LoVo (cell line): ENCODE data around the gene BBS9.
"Not testable (repeated sequence)": the region's sequence is repeated elsewhere in the genome, so short reads cannot be mapped to it uniquely, and the experiment has no call there.

Source experiments
- DNase-seq: peaks from one replicate; pipeline ENCODE4 v3.0.0-alpha.2; 2016; ENCODE audit warnings: low spot score

BBS9 gene

GRCh38 chr7:33432821-33433220, 303.5 kb downstream of the BBS9 start:
- DNase-seq = no peak

GRCh38 chr7:33433357-33433756, 304.0 kb downstream of the BBS9 start:
- no peak for DNase-seq

- no peak for DNase-seq
Measured at GRCh38 chr7:33444511-33444910, 315.1 kb downstream of the BBS9 start.

DNA sequence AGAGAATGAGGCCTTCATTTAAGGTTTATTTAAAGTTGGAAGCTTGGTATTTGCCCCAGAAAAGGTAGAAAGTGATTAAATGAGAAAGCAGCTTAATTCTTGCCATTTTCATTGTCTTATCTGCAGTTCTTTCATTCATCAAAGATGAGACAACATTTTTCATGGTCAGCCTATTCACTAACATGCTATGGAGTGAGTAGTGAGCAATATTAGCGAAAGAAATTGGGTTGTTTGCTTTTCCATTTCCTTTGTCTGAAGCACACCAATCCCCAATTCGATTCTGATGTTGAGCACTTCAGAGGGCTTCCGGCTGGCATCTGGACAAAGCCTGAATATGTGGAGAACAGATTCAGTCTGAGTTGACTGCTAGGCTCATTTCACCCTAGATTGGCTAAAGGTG, 317.2 kb downstream of the BBS9 start:
- no peak for DNase-seq

DNA sequence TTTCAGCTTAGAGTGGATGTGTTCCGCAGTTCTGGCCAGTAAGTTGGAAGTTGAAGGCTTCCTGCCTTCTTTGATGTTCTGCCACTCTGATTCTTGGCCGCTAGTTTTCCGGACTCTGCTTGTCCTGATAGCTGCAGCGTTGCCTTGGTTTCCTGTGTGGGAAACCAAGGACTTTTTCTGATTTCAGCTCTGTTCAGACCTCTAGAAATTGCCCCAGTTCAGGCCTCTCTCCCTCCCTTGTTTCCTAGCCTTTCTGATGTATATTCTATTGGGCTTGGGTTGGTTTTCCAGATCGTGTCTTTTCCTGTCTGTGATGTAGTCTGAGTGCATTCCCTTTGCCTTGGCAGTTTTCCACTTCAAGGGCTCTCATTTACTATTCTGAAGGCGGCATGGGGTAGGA, 318.7 kb downstream of the BBS9 start:
- DNase-seq = no peak

DNA sequence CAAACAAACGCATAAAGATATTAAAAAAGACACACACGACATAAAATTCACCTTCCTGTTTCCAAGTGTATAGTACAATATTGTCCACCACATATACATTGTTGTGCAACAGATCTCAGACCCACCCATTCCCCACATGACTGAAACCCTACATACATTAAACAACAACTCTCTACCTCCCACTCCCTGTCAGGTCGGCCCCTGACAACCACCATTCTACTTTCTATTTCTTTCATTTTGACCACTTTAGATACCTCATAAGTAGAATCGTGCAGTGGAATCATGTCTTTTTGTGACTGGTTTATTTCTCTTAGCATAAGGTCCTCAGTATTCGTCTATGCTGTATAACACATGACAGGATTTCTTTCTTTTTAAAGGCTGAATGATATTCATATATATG, 320.5 kb downstream of the BBS9 start:
- DNase-seq = no peak

GRCh38 chr7:33452805-33453502, 323.6 kb downstream of the BBS9 start:
- DNase-seq = no peak

DNA sequence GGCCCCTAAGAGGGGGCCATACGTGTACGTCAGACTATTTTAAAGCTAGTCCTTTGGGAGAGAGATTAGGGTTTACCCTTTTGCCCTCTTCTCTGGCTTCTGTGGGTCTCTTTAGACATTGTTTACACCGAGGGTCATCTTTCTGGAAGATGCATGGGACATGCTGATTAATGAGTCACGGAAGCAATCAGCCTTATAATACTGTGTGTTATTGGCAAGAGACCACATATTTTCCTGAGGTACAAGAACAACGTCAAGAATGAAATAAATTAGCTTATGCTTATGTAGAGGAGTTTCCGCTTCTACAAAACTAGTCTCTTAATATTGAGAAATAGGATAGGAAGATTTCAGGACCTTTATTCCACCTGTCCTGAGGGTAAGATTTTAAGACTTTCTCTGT, 327.7 kb downstream of the BBS9 start:
- DNase-seq = no peak

DNA sequence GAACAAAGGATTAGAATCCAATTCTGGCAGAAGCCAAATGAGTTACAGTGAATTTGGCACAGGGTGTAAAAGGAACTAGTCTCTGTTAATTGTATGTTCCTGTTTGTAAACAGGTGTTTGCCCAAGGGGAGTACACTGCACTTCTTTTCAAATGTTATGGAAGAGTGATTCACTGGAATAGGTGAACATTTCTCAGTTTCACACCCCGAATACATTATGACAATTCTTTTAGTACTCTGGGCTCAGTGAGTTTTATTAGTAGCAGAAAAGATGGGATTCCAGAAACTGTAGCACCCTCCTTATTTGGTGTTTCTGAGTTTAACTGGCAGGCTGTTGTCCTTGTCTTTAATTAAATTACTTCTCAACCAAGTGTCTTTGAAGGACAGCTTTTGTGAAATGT, 329.2 kb downstream of the BBS9 start:
- DNase-seq = no peak

DNA sequence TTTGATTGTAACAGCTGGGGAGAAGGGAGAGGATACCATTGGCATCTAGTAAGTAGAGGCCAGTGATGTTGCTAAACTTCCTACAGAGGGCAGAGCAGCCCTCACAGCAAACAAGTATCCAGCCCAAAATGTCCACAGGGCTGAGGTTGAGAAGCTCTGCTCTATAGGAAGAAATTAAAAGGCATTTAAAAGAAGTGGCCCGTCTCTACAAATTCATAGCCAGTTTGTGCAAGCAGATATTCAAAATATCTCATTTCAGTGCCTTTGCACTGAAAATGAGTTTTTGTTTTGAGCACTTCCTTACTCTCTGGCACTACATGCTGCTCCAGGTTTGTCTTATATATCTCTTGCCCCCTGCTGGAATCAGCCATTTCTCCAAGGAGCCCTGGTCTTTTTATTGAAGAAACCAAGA, 330.0 kb downstream of the BBS9 start:
- peak; percentile 32 for DNase-seq

GRCh38 chr7:33463131-33463530, 333.8 kb downstream of the BBS9 start:
- DNase-seq = no peak

- no peak for DNase-seq
Measured at GRCh38 chr7:33466203-33466602, 336.8 kb downstream of the BBS9 start.

GRCh38 chr7:33471636-33472242, 342.4 kb downstream of the BBS9 start:
- no peak for DNase-seq

DNA sequence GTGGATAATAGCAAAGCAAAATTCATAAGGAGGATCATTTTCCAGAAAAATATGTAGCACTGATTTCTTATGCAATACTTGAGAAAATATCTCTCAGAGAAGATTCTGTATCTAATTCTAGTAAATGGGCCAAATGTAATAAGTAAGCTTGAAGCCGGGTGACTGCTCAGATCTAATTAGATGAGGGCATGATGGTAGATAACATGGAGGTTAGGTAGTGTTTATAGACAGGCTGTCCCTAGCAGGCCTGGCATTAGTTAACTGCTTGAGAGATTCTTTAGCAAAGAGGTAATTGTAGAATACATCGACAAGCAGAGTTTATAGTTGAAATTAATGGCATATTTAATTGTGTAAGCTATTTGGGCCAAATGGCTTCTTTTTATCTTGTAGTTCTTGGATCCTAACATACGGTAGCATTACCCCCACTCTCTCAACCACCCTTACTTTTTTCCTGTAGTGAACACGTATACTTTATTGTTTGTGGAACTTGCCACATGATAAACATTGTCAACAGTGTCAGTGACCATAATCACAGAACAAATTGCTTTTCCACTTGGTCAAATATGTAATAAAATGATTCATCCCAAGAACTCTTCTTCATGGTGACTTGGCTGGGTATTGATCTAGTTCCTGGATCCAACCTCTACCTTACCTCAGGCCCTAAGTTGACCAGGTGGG, 343.1 kb downstream of the BBS9 start:
- DNase-seq = no peak

DNA sequence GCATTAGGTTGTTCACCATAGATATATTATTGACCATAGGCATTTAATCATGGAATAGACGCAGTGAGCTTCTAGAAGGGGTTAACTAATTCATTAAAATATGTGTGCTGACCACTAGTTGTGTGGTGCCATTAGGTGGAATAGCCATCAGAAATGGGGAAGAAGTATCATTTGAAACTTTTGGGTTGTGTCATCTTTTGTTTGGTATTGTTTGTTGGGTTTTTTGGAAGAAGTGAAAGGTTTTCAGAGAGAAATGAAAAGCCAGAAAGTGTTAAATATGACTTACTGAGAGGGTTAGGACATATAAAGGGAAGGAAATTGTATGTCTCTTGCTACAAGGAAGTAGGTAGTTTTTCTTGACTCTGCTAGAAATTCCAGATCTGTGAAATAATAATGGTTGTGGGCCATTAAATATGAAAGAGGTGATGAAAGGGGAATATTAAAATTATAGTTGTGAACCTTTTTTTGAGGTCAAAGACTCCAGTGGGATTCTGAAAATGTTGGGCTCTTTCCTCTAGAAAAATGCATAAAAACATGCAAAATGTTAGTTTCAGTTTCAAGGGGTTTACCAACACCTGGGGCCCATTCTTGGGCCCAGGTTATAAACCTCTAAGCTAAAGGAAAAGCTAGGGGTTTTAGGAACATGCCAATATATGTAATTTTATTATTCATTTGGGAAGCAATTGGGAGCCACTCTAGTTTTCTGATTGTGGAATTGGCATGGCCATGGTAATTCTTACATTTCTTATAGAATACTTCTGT, 348.5 kb downstream of the BBS9 start:
- DNase-seq = no peak

DNA sequence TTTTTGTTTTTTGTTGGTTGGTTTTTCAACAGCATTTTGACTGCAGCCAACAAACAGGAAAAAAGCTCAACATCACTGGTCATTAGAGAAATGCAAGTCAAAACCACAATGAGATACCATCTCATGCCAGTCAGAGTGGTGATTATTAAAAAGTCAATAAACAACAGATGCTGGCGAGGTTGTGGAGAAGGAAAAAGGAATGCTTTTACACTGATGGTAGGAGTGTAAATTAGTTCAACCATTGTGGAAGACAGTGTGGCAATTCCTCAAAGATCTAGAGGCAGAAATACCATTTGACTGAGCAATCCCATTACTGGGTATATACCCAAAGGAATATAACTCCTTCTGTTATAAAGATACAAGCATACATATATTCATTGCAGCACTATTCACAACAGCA, 355.1 kb downstream of the BBS9 start:
- DNase-seq = not testable (repeated sequence)

DNA sequence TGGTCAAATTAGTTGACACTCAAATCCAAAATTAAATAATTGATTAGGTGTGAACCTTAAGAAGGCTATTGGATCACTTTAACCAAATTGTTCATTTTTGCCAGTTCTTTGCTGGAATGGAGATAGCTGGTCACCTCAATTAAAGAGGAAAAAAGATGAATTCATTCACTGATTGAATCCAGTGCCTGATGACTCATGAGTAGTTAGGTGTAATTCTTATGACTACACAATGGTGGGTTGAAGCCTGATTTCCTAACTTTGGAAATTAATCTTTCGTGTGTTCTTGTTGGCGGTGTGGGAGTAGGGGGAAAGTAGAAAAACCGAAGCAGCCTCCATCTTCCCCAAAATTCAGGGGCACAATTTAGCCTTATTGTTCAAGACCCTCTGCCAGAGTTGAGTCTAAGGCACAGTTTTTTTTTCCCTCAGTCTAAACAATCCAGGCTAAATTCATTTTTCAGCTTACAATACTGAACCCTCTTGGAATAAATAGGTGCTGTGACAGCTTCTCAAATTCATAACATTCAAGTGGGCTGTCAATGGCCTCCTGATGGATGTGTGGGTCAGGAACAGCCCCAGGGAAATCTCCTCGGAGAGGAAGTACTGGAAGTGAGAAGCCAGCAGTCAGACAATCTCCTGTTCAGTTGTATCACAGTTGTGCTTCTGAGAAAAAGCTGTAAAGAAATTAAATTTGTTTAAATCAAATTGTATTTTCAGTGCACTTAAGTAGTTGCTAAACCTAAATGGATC, 356.6 kb downstream of the BBS9 start:
- DNase-seq = no peak

- no peak for DNase-seq
Measured at GRCh38 chr7:33486633-33487032, 357.3 kb downstream of the BBS9 start.

DNA sequence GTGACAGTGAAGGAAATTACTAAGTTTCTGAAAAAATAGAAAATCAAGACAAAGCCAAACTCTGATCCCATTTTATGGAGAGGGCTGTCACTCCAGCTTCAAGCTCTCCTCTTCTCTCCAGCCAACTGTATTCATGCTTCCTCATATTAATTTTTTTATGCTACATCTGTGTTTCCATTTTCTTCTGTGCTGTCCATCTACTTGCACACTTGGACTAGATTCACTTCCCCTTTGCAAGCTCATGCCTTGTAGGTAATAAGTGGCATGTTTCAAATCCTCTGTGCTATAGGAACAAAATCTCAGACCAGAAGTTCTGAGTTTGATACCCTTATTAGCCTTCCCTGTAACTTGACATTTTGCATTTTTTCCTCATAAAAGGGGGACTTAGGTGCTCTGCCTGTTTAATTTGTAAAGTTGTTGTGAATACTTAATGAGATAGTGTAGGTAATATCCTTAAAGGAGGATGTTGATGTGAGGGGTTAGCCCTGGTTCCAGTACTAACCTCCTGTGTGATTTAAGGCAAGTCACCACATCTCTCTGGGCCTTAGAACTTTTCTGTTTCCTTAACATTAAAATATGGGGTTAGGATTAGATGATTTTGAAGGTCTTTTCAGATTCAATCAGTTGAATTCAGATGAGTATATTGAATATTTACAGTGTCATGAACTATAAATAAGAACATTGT, 358.8 kb downstream of the BBS9 start:
- no peak for DNase-seq

GRCh38 chr7:33494474-33494873, 365.1 kb downstream of the BBS9 start:
- DNase-seq = no peak

DNA sequence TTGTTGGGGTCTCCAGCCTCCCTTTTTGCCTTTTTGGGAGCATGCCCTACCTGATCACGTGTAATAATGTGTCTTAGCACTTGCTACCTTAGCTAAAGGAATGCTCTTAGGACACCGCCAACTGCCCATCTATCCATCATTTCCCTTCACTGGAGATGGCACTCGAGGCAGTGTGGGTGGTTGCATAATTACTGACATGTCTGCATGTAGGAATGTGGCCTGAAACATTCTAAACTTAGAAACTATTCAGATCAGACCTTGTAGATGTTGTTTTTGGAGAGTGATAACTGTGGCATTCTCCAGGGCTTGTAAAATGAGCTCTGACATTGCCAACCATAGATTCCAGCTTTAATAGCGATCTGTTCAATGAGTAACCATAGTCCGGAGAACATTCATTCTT, 365.8 kb downstream of the BBS9 start:
- no peak for DNase-seq
